DND-41 (cell line): ENCODE results near the gene TMEM47.

ENCODE experiments used
- ATAC-seq: fragments of 200-7000 bp; cut with Tn5 transposase; 3 replicates; pipeline ENCODE4 v1.9.1; 2021; ENCODE audit warnings: low read depth; ENCODE audit not compliant: insufficient read depth
- DNase-seq: peaks from one replicate; pipeline ENCODE4 v3.0.0-alpha.2; 2020
- H2AFZ ChIP-seq: 2 replicates; pipeline ENCODE4 v1.6.0; 2012; ENCODE audit warnings: low read depth, low read length
- H3K27ac ChIP-seq: 2 replicates; pipeline ENCODE4 v1.5.1; 2012; ENCODE audit warnings: low read length, inconsistent platforms
- H3K27me3 ChIP-seq: fragments of 200-600 bp; sonication (generic); 2 replicates; pipeline ENCODE4 v1.6.0; 2012; ENCODE audit warnings: low read length, mild to moderate bottlenecking, inconsistent platforms; ENCODE audit not compliant: insufficient read depth, poor library complexity
- H3K36me3 ChIP-seq: 2 replicates; pipeline ENCODE4 v1.5.1; 2012; ENCODE audit warnings: low read length, inconsistent platforms; ENCODE audit not compliant: insufficient read depth
- H3K4me1 ChIP-seq: 2 replicates; pipeline ENCODE4 v1.5.1; 2012; ENCODE audit warnings: mild to moderate bottlenecking, low read length; ENCODE audit not compliant: insufficient read depth
- H3K4me2 ChIP-seq: 2 replicates; pipeline ENCODE4 v1.6.0; 2012; ENCODE audit warnings: mild to moderate bottlenecking, moderate library complexity, low read length, inconsistent platforms; ENCODE audit not compliant: insufficient read depth
- H3K4me3 ChIP-seq, 2 experiments: fragments of 200-600 bp in 1 of 2; shearing (Covaris generic) in 1 of 2; 2 replicates each; pipeline ENCODE4 v1.5.1; 2012 to 2016; ENCODE audit warnings: inconsistent platforms in 2 of 2, low read length in 2 of 2, mild to moderate bottlenecking in 2 of 2, low read depth in 1 of 2, moderate library complexity in 1 of 2
- H3K79me2 ChIP-seq: 2 replicates; pipeline ENCODE4 v1.6.0; 2012; ENCODE audit warnings: low read length, inconsistent platforms; ENCODE audit not compliant: insufficient read depth
- H3K9ac ChIP-seq: 2 replicates; pipeline ENCODE4 v1.6.0; 2012; ENCODE audit warnings: low read depth, mild to moderate bottlenecking, inconsistent platforms, low read length, moderate library complexity
- H3K9me3 ChIP-seq: 2 replicates; pipeline ENCODE4 v1.5.1; 2012; ENCODE audit warnings: low read length, moderate library complexity, mild to moderate bottlenecking, inconsistent platforms; ENCODE audit not compliant: insufficient read depth, severe bottlenecking
- H4K20me1 ChIP-seq: 2 replicates; pipeline ENCODE4 v1.6.0; 2012; ENCODE audit warnings: low read length; ENCODE audit not compliant: insufficient read depth
- EZH2 ChIP-seq: IDR thresholded peaks from 3 replicates; pipeline ENCODE4 v1.6.1; 2012; ENCODE audit warnings: borderline replicate concordance, low read depth, mild to moderate bottlenecking, moderate library complexity, low read length, inconsistent platforms; ENCODE audit not compliant: severe bottlenecking
- TF ChIP-seq, protein P1 (sequence below): IDR thresholded peaks from 2 replicates; pipeline ENCODE4 v1.5.1; 2012; ENCODE audit warnings: borderline replicate concordance, low read length, moderate library complexity, mild to moderate bottlenecking; ENCODE audit not compliant: poor library complexity, severe bottlenecking; ENCODE audit errors: extremely low read depth

The TMEM47 gene

GRCh38 chrX:34631479-34632220 is 25.4 kb downstream of the TMEM47 start:
- H3K4me1 ChIP-seq = no peaks in the 10 kb centered on the region
- H3K4me2 ChIP-seq = no peak overlapping the region
- H3K27me3 ChIP-seq = no peaks in the 10 kb centered on the region
- H3K4me3 ChIP-seq = no peak overlapping the region
- H2AFZ ChIP-seq = no peak overlapping the region
- H3K36me3 ChIP-seq = no peaks in the 10 kb centered on the region
- H3K9me3 ChIP-seq = no peaks in the 10 kb centered on the region
- TF ChIP-seq, protein P1, sequence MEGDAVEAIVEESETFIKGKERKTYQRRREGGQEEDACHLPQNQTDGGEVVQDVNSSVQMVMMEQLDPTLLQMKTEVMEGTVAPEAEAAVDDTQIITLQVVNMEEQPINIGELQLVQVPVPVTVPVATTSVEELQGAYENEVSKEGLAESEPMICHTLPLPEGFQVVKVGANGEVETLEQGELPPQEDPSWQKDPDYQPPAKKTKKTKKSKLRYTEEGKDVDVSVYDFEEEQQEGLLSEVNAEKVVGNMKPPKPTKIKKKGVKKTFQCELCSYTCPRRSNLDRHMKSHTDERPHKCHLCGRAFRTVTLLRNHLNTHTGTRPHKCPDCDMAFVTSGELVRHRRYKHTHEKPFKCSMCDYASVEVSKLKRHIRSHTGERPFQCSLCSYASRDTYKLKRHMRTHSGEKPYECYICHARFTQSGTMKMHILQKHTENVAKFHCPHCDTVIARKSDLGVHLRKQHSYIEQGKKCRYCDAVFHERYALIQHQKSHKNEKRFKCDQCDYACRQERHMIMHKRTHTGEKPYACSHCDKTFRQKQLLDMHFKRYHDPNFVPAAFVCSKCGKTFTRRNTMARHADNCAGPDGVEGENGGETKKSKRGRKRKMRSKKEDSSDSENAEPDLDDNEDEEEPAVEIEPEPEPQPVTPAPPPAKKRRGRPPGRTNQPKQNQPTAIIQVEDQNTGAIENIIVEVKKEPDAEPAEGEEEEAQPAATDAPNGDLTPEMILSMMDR = no peak
- TF ChIP-seq EZH2 = no peak
- no peak for DNase-seq
- no peaks in the 10 kb centered on the region for H3K79me2 ChIP-seq
- no peaks in the 10 kb centered on the region for H4K20me1 ChIP-seq
- no peak overlapping the region for H3K9ac ChIP-seq
- ATAC-seq = no peak
- no peak overlapping the region for H3K27ac ChIP-seq

GRCh38 chrX:34629572-34629971 is 27.5 kb downstream of the TMEM47 start:
- Histone ChIP-seq H3K27ac (no peak overlapping the region), H2AFZ (no peak overlapping the region), H3K4me3 (no peak overlapping the region), H3K27me3 (no peaks in the 10 kb centered on the region), H3K4me1 (no peaks in the 10 kb centered on the region), H3K9me3 (no peaks in the 10 kb centered on the region), H4K20me1 (no peaks in the 10 kb centered on the region), H3K79me2 (no peaks in the 10 kb centered on the region), H3K4me2 (no peak overlapping the region), H3K36me3 (no peaks in the 10 kb centered on the region), H3K9ac (no peak overlapping the region)
- DNase-seq (no peak), ATAC-seq (no peak)
- no peak for TF ChIP-seq EZH2
- TF ChIP-seq, protein P1 = no peak

DNA sequence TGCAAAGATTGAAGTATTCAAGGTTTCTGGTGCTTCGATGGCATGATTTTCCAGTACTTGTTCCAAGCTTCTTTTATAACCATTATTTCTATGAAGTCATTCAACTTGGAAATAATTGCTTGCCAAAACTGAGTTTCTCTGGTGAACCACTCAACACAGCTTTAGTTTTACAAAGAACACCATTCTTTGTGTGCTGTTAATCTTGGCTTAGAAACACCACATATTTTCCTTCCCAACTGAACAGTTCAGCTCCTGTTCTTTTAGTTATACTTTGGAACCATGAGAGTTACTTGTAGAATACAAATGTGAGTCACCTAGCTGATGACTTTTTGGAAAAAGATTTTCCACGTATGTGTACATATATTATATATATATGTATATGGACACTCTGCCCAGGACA is 32.7 kb downstream of the TMEM47 start:
- H3K4me3 ChIP-seq = no peak overlapping the region
- no peaks in the 10 kb centered on the region for H3K27me3 ChIP-seq
- no peaks in the 10 kb centered on the region for H3K79me2 ChIP-seq
- no peak for TF ChIP-seq EZH2
- H3K27ac ChIP-seq = no peak overlapping the region
- no peaks in the 10 kb centered on the region for H4K20me1 ChIP-seq
- H3K4me2 ChIP-seq = no peak overlapping the region
- no peaks in the 10 kb centered on the region for H3K36me3 ChIP-seq
- H2AFZ ChIP-seq = no peak overlapping the region
- H3K4me1 ChIP-seq = no peaks in the 10 kb centered on the region
- no peak overlapping the region for H3K9ac ChIP-seq
- ATAC-seq = no peak
- no peak for DNase-seq
- no peaks in the 10 kb centered on the region for H3K9me3 ChIP-seq

- no peak overlapping the region for H3K4me3 ChIP-seq
- H3K9ac ChIP-seq = no peak overlapping the region
- TF ChIP-seq, protein P1 = no peak
- no peak for TF ChIP-seq EZH2
- no peaks in the 10 kb centered on the region for H3K27me3 ChIP-seq
- H3K27ac ChIP-seq = no peak overlapping the region
- DNase-seq = no peak
- no peaks in the 10 kb centered on the region for H3K9me3 ChIP-seq
- no peaks in the 10 kb centered on the region for H3K36me3 ChIP-seq
- H3K4me1 ChIP-seq = no peaks in the 10 kb centered on the region
- ATAC-seq = no peak
- no peak overlapping the region for H2AFZ ChIP-seq
- no peaks in the 10 kb centered on the region for H3K79me2 ChIP-seq
- no peaks in the 10 kb centered on the region for H4K20me1 ChIP-seq
- H3K4me2 ChIP-seq = no peak overlapping the region
Measured at GRCh38 chrX:34619920-34620319, 37.2 kb downstream of the TMEM47 start.
